Measurements from ENCODE around the gene LTK. TPM values are rescaled to one million over a fixed set of nuclear protein-coding genes. Genes with fewer than 3 reads are reported as not detected.

Gene LTK
- total RNA-seq, 2 donors from 2014 or later: 0.44 to 0.57 TPM

GRCh38 chr15:41523097-41523496, 9.5 kb upstream of the LTK start:
- no peaks in the 10 kb centered on the region for H3K9me3 ChIP-seq (ENCODE audit: control insufficient read depth, low read length)
- H3K4me3 ChIP-seq (ENCODE audit: low read length): no peak overlapping the region
- 92% methylated on average over 5 of the region's 5 CpGs; no CpG with 5 or more reads in 1 of the 2 experiments for WGBS, 2 experiments (ENCODE audit: insufficient coverage in 1 of 2, insufficient read length in 1 of 2)
- H3K36me3 Mint-ChIP-seq (ENCODE audit: low read depth): peaks cover 64% of the 10 kb centered on the region
- H3K27me3 ChIP-seq (ENCODE audit: control insufficient read depth, insufficient read depth, low read length, poor library complexity, severe bottlenecking): no peaks in the 10 kb centered on the region
- H3K27ac ChIP-seq (ENCODE audit: low read depth, low read length): no peak overlapping the region
- no peak overlapping the region for H3K9ac ChIP-seq (ENCODE audit: extremely low read depth, low read length, poor library complexity, severe bottlenecking)
- H3K36me3 ChIP-seq (ENCODE audit: control insufficient read depth, insufficient read depth, low read length): peaks cover 39% of the 10 kb centered on the region
- DNase-seq: no peak
- H3K27ac Mint-ChIP-seq: no peak overlapping the region
- no peaks in the 10 kb centered on the region for H3K4me1 Mint-ChIP-seq
- H3K27me3 Mint-ChIP-seq (ENCODE audit: insufficient read depth): no peaks in the 10 kb centered on the region
- no peak overlapping the region for H3K4me3 Mint-ChIP-seq
- H3K9me3 Mint-ChIP-seq: no peaks in the 10 kb centered on the region
- no peak for TF ChIP-seq CTCF (conservative IDR thresholded peaks at IDR 0.05)
- H3K4me1 ChIP-seq (ENCODE audit: control insufficient read depth, insufficient read depth, low read length): no peaks in the 10 kb centered on the region

GRCh38 chr15:41521614-41522013, 8.0 kb upstream of the LTK start:
- no peaks in the 10 kb centered on the region for H3K4me1 Mint-ChIP-seq
- H3K27me3 Mint-ChIP-seq (ENCODE audit: insufficient read depth): no peaks in the 10 kb centered on the region
- Histone ChIP-seq H3K27me3 (ENCODE audit: control insufficient read depth, insufficient read depth, low read length, poor library complexity, severe bottlenecking) (no peaks in the 10 kb centered on the region), H3K4me1 (ENCODE audit: control insufficient read depth, insufficient read depth, low read length) (no peaks in the 10 kb centered on the region), H3K9me3 (ENCODE audit: control insufficient read depth, low read length) (no peaks in the 10 kb centered on the region), H3K9ac (ENCODE audit: extremely low read depth, low read length, poor library complexity, severe bottlenecking) (no peak overlapping the region), H3K4me3 (ENCODE audit: low read length) (no peak overlapping the region), H3K27ac (ENCODE audit: low read depth, low read length) (no peak overlapping the region), H3K36me3 (ENCODE audit: control insufficient read depth, insufficient read depth, low read length) (peaks cover 38% of the 10 kb centered on the region)
- H3K9me3 Mint-ChIP-seq: no peaks in the 10 kb centered on the region
- no peak for DNase-seq
- TF ChIP-seq CTCF (conservative IDR thresholded peaks at IDR 0.05): no peak
- WGBS, 2 experiments (ENCODE audit: insufficient coverage in 1 of 2, insufficient read length in 1 of 2): 92 to 95% methylated on average over 7 to 9 of the region's 9 CpGs
- H3K36me3 Mint-ChIP-seq (ENCODE audit: low read depth): peaks cover 68% of the 10 kb centered on the region
- no peak overlapping the region for H3K4me3 Mint-ChIP-seq
- H3K27ac Mint-ChIP-seq: no peak overlapping the region

GRCh38 chr15:41520636-41521035, 7.0 kb upstream of the LTK start:
- H3K36me3 ChIP-seq (ENCODE audit: control insufficient read depth, insufficient read depth, low read length): peaks cover 31% of the 10 kb centered on the region
- Mint-ChIP-seq H3K9me3 (no peaks in the 10 kb centered on the region), H3K36me3 (ENCODE audit: low read depth) (peaks cover 67% of the 10 kb centered on the region), H3K27ac (no peak overlapping the region), H3K27me3 (ENCODE audit: insufficient read depth) (no peaks in the 10 kb centered on the region), H3K4me3 (no peak overlapping the region), H3K4me1 (no peaks in the 10 kb centered on the region)
- 87 to 96% methylated on average over 6 to 17 of the region's 17 CpGs for WGBS, 2 experiments (ENCODE audit: insufficient coverage in 1 of 2, insufficient read length in 1 of 2)
- no peak for TF ChIP-seq CTCF (conservative IDR thresholded peaks at IDR 0.05)
- no peaks in the 10 kb centered on the region for H3K27me3 ChIP-seq (ENCODE audit: control insufficient read depth, insufficient read depth, low read length, poor library complexity, severe bottlenecking)
- no peak overlapping the region for H3K27ac ChIP-seq (ENCODE audit: low read depth, low read length)
- H3K4me3 ChIP-seq (ENCODE audit: low read length): no peak overlapping the region
- no peaks in the 10 kb centered on the region for H3K9me3 ChIP-seq (ENCODE audit: control insufficient read depth, low read length)
- H3K9ac ChIP-seq (ENCODE audit: extremely low read depth, low read length, poor library complexity, severe bottlenecking): no peak overlapping the region
- no peak for DNase-seq
- H3K4me1 ChIP-seq (ENCODE audit: control insufficient read depth, insufficient read depth, low read length): no peaks in the 10 kb centered on the region
